Glutamatergic neuron (in vitro differentiated cells): ENCODE results near the gene PIGV. TPM values are rescaled to one million over a fixed set of nuclear protein-coding genes. Genes with fewer than 3 reads are reported as not detected.

Experiments
- DNase-seq: peaks from one replicate; pipeline ENCODE4 v3.0.0; 2022
- H3K27ac Mint-ChIP-seq: one replicate; pipeline ENCODE4 v1.8.0; 2020; ENCODE audit warnings: mild to moderate bottlenecking, mixed read lengths, inconsistent platforms; ENCODE audit not compliant: unreplicated experiment
- H3K27me3 Mint-ChIP-seq: one replicate; pipeline ENCODE4 v1.8.0; 2020; ENCODE audit warnings: mild to moderate bottlenecking, moderate library complexity, mixed read lengths, inconsistent platforms; ENCODE audit not compliant: unreplicated experiment
- H3K36me3 Mint-ChIP-seq: one replicate; pipeline ENCODE4 v1.8.0; 2020; ENCODE audit warnings: mild to moderate bottlenecking, mixed read lengths, inconsistent platforms; ENCODE audit not compliant: unreplicated experiment
- H3K4me1 Mint-ChIP-seq: one replicate; pipeline ENCODE4 v1.8.0; 2020; ENCODE audit warnings: mild to moderate bottlenecking, low read depth, mixed read lengths, inconsistent platforms; ENCODE audit not compliant: unreplicated experiment
- H3K4me3 Mint-ChIP-seq: one replicate; pipeline ENCODE4 v1.8.0; 2020; ENCODE audit warnings: mild to moderate bottlenecking, mixed read lengths, inconsistent platforms; ENCODE audit not compliant: unreplicated experiment
- H3K9me3 Mint-ChIP-seq: one replicate; pipeline ENCODE4 v1.8.0; 2020; ENCODE audit warnings: mild to moderate bottlenecking, moderate library complexity, mixed read lengths, inconsistent platforms; ENCODE audit not compliant: unreplicated experiment
- CTCF ChIP-seq: fragments of 200-600 bp; sonication (generic); IDR thresholded peaks from one replicate; pipeline ENCODE4 v1.5.0; 2021; ENCODE audit not compliant: partially characterized antibody, unreplicated experiment
- total RNA-seq: library from RNA; stranded (reverse); fragmentation: NEBNext Ultra II Directional; extraction: Animal tissue kit (Norgen Biotek cat#: 25700); gene quantifications from one replicate; pipeline ENCODE4 v1.2.1, GENCODE V29; 2021; ENCODE audit not compliant: unreplicated experiment

PIGV gene
- total RNA-seq, 1 donor from 2014 or later, result 6.7 TPM

GRCh38 chr1:26743426-26744059 is 44.2 kb upstream of the PIGV start:
- Mint-ChIP-seq H3K36me3 (peaks cover 4% of the 10 kb centered on the region), H3K4me1 (peaks cover 17% of the 10 kb centered on the region), H3K27me3 (peaks cover 2% of the 10 kb centered on the region), H3K9me3 (peaks cover 14% of the 10 kb centered on the region), H3K27ac (peak overlapping the region; percentile 82), H3K4me3 (no peak overlapping the region)
- TF ChIP-seq CTCF, result no peak
- DNase-seq, result no peak

- DNase-seq, result no peak
- peaks cover 11% of the 10 kb centered on the region for H3K9me3 Mint-ChIP-seq
- peaks cover 2% of the 10 kb centered on the region for H3K27me3 Mint-ChIP-seq
- peaks cover 20% of the 10 kb centered on the region for H3K4me1 Mint-ChIP-seq
- H3K27ac Mint-ChIP-seq, result peak overlapping the region; percentile 82
- H3K36me3 Mint-ChIP-seq, result peaks cover 4% of the 10 kb centered on the region
- peak overlapping the region; percentile 13 for H3K4me3 Mint-ChIP-seq
- TF ChIP-seq CTCF, result no peak
Measured at GRCh38 chr1:26744075-26744959, 43.4 kb upstream of the PIGV start.

GRCh38 chr1:26745191-26745590 is 42.6 kb upstream of the PIGV start:
- no peak overlapping the region for H3K4me3 Mint-ChIP-seq
- DNase-seq, result no peak
- H3K27ac Mint-ChIP-seq, result no peak overlapping the region
- H3K27me3 Mint-ChIP-seq, result peaks cover 4% of the 10 kb centered on the region
- peaks cover 20% of the 10 kb centered on the region for H3K4me1 Mint-ChIP-seq
- peaks cover 10% of the 10 kb centered on the region for H3K9me3 Mint-ChIP-seq
- TF ChIP-seq CTCF, result no peak
- H3K36me3 Mint-ChIP-seq, result peaks cover 4% of the 10 kb centered on the region

- no peak for TF ChIP-seq CTCF
- DNase-seq, result no peak
- H3K36me3 Mint-ChIP-seq, result peaks cover 4% of the 10 kb centered on the region
- no peak overlapping the region for H3K27ac Mint-ChIP-seq
- peak overlapping the region; percentile 18 for H3K4me3 Mint-ChIP-seq
- peaks cover 14% of the 10 kb centered on the region for H3K4me1 Mint-ChIP-seq
- peaks cover 7% of the 10 kb centered on the region for H3K27me3 Mint-ChIP-seq
- peaks cover 7% of the 10 kb centered on the region for H3K9me3 Mint-ChIP-seq
Measured at GRCh38 chr1:26747048-26747447, 40.7 kb upstream of the PIGV start.

DNA sequence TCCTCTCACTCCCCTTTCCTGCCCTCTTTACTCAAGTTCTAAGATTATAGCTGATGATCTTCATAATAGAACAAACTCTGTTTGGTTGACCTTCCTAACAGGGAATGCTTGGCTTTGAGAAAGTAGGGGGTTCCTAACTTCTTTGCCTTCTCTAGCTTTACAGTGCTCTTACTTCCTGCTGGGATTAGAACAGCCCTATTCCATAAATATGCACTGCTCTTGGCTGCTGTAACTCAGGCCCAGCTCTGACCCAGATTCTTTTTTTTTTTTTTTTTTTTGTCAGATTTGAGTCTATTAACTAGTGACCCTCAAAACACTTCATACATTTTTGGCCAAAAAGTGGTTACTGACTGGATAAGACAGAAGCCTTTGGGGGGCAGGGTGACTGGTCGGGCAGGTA is 39.4 kb upstream of the PIGV start:
- H3K36me3 Mint-ChIP-seq, result peaks cover 4% of the 10 kb centered on the region
- no peak overlapping the region for H3K27ac Mint-ChIP-seq
- TF ChIP-seq CTCF, result no peak
- H3K4me3 Mint-ChIP-seq, result no peak overlapping the region
- no peak for DNase-seq
- H3K27me3 Mint-ChIP-seq, result peaks cover 7% of the 10 kb centered on the region
- peaks cover 11% of the 10 kb centered on the region for H3K9me3 Mint-ChIP-seq
- H3K4me1 Mint-ChIP-seq, result peaks cover 16% of the 10 kb centered on the region
